VCaP (cell line): ENCODE results near the gene COMMD9.

Experiments
- H3K27ac ChIP-seq: fragments of 450-650 bp; 2 replicates; pipeline ENCODE4 v1.5.1; 2017
- CTCF ChIP-seq: fragments of 450-650 bp; conservative IDR thresholded peaks from 2 replicates; pipeline ENCODE4 v1.5.1; 2017; ENCODE audit warnings: mild to moderate bottlenecking, moderate library complexity

Gene COMMD9

GRCh38 chr11:36308577-36308976 lies 19.4 kb upstream of the COMMD9 start:
- TF ChIP-seq CTCF, result no peak
- no peak overlapping the region for H3K27ac ChIP-seq

- TF ChIP-seq CTCF, result peak; percentile 52
- no peak overlapping the region for H3K27ac ChIP-seq
Observed at GRCh38 chr11:36306888-36307287, 17.7 kb upstream of the COMMD9 start.

GRCh38 chr11:36305047-36305446 lies 15.8 kb upstream of the COMMD9 start:
- H3K27ac ChIP-seq, result no peak overlapping the region
- TF ChIP-seq CTCF, result no peak

GRCh38 chr11:36304351-36304750 lies 15.1 kb upstream of the COMMD9 start:
- H3K27ac ChIP-seq, result no peak overlapping the region
- TF ChIP-seq CTCF, result no peak

- TF ChIP-seq CTCF, result no peak
- no peak overlapping the region for H3K27ac ChIP-seq
Observed at GRCh38 chr11:36300650-36301049, 11.4 kb upstream of the COMMD9 start.

- H3K27ac ChIP-seq, result no peak overlapping the region
- TF ChIP-seq CTCF, result no peak
Observed at GRCh38 chr11:36296884-36297543, 7.8 kb upstream of the COMMD9 start.

GRCh38 chr11:36295926-36296325 lies 6.7 kb upstream of the COMMD9 start, which contains the start of gene PRR5L:
PRR5L (plus strand) TSS chr11:36296288; CDS start chr11:36401122, 104,834 bp downstream.
- H3K27ac ChIP-seq, result no peak within 1 kb of the TSS

More at GRCh38 chr11:36295926-36296325, 6.7 kb upstream of the COMMD9 start, which contains the start of gene PRR5L:
- TF ChIP-seq CTCF, result no peak
